DND-41 (cell line): Measurements from ENCODE around the gene GGT1.

Experiments
- ATAC-seq: fragments of 200-7000 bp; cut with Tn5 transposase; 3 replicates; pipeline ENCODE4 v1.9.1; 2021; ENCODE audit warnings: low read depth; ENCODE audit not compliant: insufficient read depth
- DNase-seq: peaks from one replicate; pipeline ENCODE4 v3.0.0-alpha.2; 2020
- H2AFZ ChIP-seq: 2 replicates; pipeline ENCODE4 v1.6.0; 2012; ENCODE audit warnings: low read depth, low read length
- H3K27ac ChIP-seq: 2 replicates; pipeline ENCODE4 v1.5.1; 2012; ENCODE audit warnings: low read length, inconsistent platforms
- H3K27me3 ChIP-seq: fragments of 200-600 bp; sonication (generic); 2 replicates; pipeline ENCODE4 v1.6.0; 2012; ENCODE audit warnings: low read length, mild to moderate bottlenecking, inconsistent platforms; ENCODE audit not compliant: insufficient read depth, poor library complexity
- H3K36me3 ChIP-seq: 2 replicates; pipeline ENCODE4 v1.5.1; 2012; ENCODE audit warnings: low read length, inconsistent platforms; ENCODE audit not compliant: insufficient read depth
- H3K4me1 ChIP-seq: 2 replicates; pipeline ENCODE4 v1.5.1; 2012; ENCODE audit warnings: mild to moderate bottlenecking, low read length; ENCODE audit not compliant: insufficient read depth
- H3K4me2 ChIP-seq: 2 replicates; pipeline ENCODE4 v1.6.0; 2012; ENCODE audit warnings: mild to moderate bottlenecking, moderate library complexity, low read length, inconsistent platforms; ENCODE audit not compliant: insufficient read depth
- H3K4me3 ChIP-seq, 2 experiments: fragments of 200-600 bp in 1 of 2; shearing (Covaris generic) in 1 of 2; 2 replicates each; pipeline ENCODE4 v1.5.1; 2012 to 2016; ENCODE audit warnings: inconsistent platforms in 2 of 2, low read length in 2 of 2, mild to moderate bottlenecking in 2 of 2, low read depth in 1 of 2, moderate library complexity in 1 of 2
- H3K79me2 ChIP-seq: 2 replicates; pipeline ENCODE4 v1.6.0; 2012; ENCODE audit warnings: low read length, inconsistent platforms; ENCODE audit not compliant: insufficient read depth
- H3K9ac ChIP-seq: 2 replicates; pipeline ENCODE4 v1.6.0; 2012; ENCODE audit warnings: low read depth, mild to moderate bottlenecking, inconsistent platforms, low read length, moderate library complexity
- H3K9me3 ChIP-seq: 2 replicates; pipeline ENCODE4 v1.5.1; 2012; ENCODE audit warnings: low read length, moderate library complexity, mild to moderate bottlenecking, inconsistent platforms; ENCODE audit not compliant: insufficient read depth, severe bottlenecking
- H4K20me1 ChIP-seq: 2 replicates; pipeline ENCODE4 v1.6.0; 2012; ENCODE audit warnings: low read length; ENCODE audit not compliant: insufficient read depth
- CTCF ChIP-seq: IDR thresholded peaks from 2 replicates; pipeline ENCODE4 v1.5.1; 2012; ENCODE audit warnings: borderline replicate concordance, low read length, moderate library complexity, mild to moderate bottlenecking; ENCODE audit not compliant: poor library complexity, severe bottlenecking; ENCODE audit errors: extremely low read depth
- EZH2 ChIP-seq: IDR thresholded peaks from 3 replicates; pipeline ENCODE4 v1.6.1; 2012; ENCODE audit warnings: borderline replicate concordance, low read depth, mild to moderate bottlenecking, moderate library complexity, low read length, inconsistent platforms; ENCODE audit not compliant: severe bottlenecking

Gene GGT1

GRCh38 chr22:24567668-24568067, 35.3 kb upstream of the GGT1 start:
- Histone ChIP-seq H3K9ac (no peak overlapping the region), H3K27me3 (no peaks in the 10 kb centered on the region), H3K9me3 (no peaks in the 10 kb centered on the region), H3K79me2 (peaks cover 69% of the 10 kb centered on the region), H4K20me1 (peaks cover 71% of the 10 kb centered on the region), H3K36me3 (peaks cover 93% of the 10 kb centered on the region), H3K27ac (no peak overlapping the region), H3K4me1 (0 out of 2 replicates have a peak, but pooled peaks cover 12% of the 10 kb centered on the region), H3K4me3 (no peak overlapping the region), H2AFZ (no peak overlapping the region), H3K4me2 (no peak overlapping the region)
- ATAC-seq (no peak), DNase-seq (no peak)
- no peak for TF ChIP-seq EZH2
- TF ChIP-seq CTCF = no peak

- H3K79me2 ChIP-seq = peaks cover 34% of the 10 kb centered on the region
- no peaks in the 10 kb centered on the region for H3K9me3 ChIP-seq
- H3K27me3 ChIP-seq = no peaks in the 10 kb centered on the region
- ATAC-seq (no peak), DNase-seq (no peak)
- no peak overlapping the region for H3K4me2 ChIP-seq
- no peak overlapping the region for H3K27ac ChIP-seq
- no peak overlapping the region for H3K9ac ChIP-seq
- TF ChIP-seq CTCF = no peak
- no peak for TF ChIP-seq EZH2
- peaks cover 36% of the 10 kb centered on the region for H4K20me1 ChIP-seq
- H2AFZ ChIP-seq = no peak overlapping the region
- H3K4me3 ChIP-seq = no peak overlapping the region
- H3K36me3 ChIP-seq = peaks cover 84% of the 10 kb centered on the region
- H3K4me1 ChIP-seq = no peaks in the 10 kb centered on the region
Observed at GRCh38 chr22:24571266-24571665, 31.7 kb upstream of the GGT1 start.

GRCh38 chr22:24576778-24577177, 26.2 kb upstream of the GGT1 start:
- ATAC-seq = no peak

More at GRCh38 chr22:24576778-24577177, 26.2 kb upstream of the GGT1 start:
- TF ChIP-seq EZH2 (no peak), CTCF (no peak)
- no peak overlapping the region for H3K4me3 ChIP-seq
- H3K27me3 ChIP-seq = no peaks in the 10 kb centered on the region
- no peaks in the 10 kb centered on the region; the same call in 1 of the 2 replicates for H4K20me1 ChIP-seq
- no peaks in the 10 kb centered on the region for H3K9me3 ChIP-seq
- no peak overlapping the region for H3K27ac ChIP-seq
- no peaks in the 10 kb centered on the region for H3K4me1 ChIP-seq
- no peak overlapping the region for H3K9ac ChIP-seq
- H2AFZ ChIP-seq = no peak overlapping the region
- H3K79me2 ChIP-seq = no peaks in the 10 kb centered on the region
- H3K4me2 ChIP-seq = no peak overlapping the region
- DNase-seq = no peak
- H3K36me3 ChIP-seq = peaks cover 43% of the 10 kb centered on the region
